Mesendoderm (in vitro differentiated cells): ENCODE measurements around the gene PRDM16.
A peak's percentile ranks its signal among the peaks of the same experiment; 100 is the strongest.
"Not testable (repeated sequence)": the region's sequence is repeated elsewhere in the genome, so short reads cannot be mapped to it uniquely, and the experiment has no call there.

Experiments
- DNase-seq: peaks from one replicate; pipeline ENCODE4 v3.0.0; 2013
- H2AK5ac ChIP-seq: 2 replicates; pipeline ENCODE4 v1.6.1; 2013; ENCODE audit warnings: low read length, inconsistent platforms
- H2BK120ac ChIP-seq: 2 replicates; pipeline ENCODE4 v1.6.1; 2013; ENCODE audit warnings: low read depth, mild to moderate bottlenecking, low read length, moderate library complexity, mixed read lengths
- H2BK15ac ChIP-seq: replicated peaks from 2 replicates; pipeline ENCODE4 v1.6.1; 2013; ENCODE audit warnings: low read depth, mild to moderate bottlenecking, moderate library complexity
- H2BK5ac ChIP-seq: 2 replicates; pipeline ENCODE4 v1.6.1; 2013; ENCODE audit warnings: low read length, inconsistent platforms
- H3K18ac ChIP-seq: 2 replicates; pipeline ENCODE4 v1.6.1; 2013; ENCODE audit warnings: mild to moderate bottlenecking, low read length, mixed read lengths
- H3K23ac ChIP-seq: one replicate; pipeline ENCODE4 v1.6.1; 2013; ENCODE audit warnings: low read length
- H3K27ac ChIP-seq: 2 replicates; pipeline ENCODE4 v1.5.1; 2013; ENCODE audit warnings: low read depth, mild to moderate bottlenecking, inconsistent platforms, low read length, moderate library complexity
- H3K27me3 ChIP-seq: 2 replicates; pipeline ENCODE4 v1.6.1; 2013; ENCODE audit warnings: low read length, control low read depth, mild to moderate bottlenecking, inconsistent platforms; ENCODE audit not compliant: insufficient read depth, poor library complexity
- H3K36me3 ChIP-seq: 2 replicates; pipeline ENCODE4 v1.6.1; 2013; ENCODE audit warnings: low read length, inconsistent platforms; ENCODE audit not compliant: control insufficient read depth, insufficient read depth
- H3K4ac ChIP-seq: one replicate; pipeline ENCODE4 v1.6.1; 2013; ENCODE audit warnings: low read depth, mild to moderate bottlenecking, low read length, moderate library complexity
- H3K4me1 ChIP-seq: 2 replicates; pipeline ENCODE4 v1.6.1; 2013; ENCODE audit warnings: low read depth, low read length, inconsistent platforms; ENCODE audit not compliant: control insufficient read depth
- H3K4me2 ChIP-seq: 2 replicates; pipeline ENCODE4 v1.6.1; 2013; ENCODE audit warnings: low read length
- H3K4me3 ChIP-seq: 2 replicates; pipeline ENCODE4 v1.5.1; 2013; ENCODE audit warnings: mild to moderate bottlenecking, low read length
- H3K56ac ChIP-seq: one replicate; pipeline ENCODE4 v1.6.1; 2013; ENCODE audit warnings: low read length
- H3K79me1 ChIP-seq: 2 replicates; pipeline ENCODE4 v1.6.1; 2013; ENCODE audit warnings: low read length, inconsistent platforms
- H3K79me2 ChIP-seq: 2 replicates; pipeline ENCODE4 v1.6.1; 2013; ENCODE audit warnings: mild to moderate bottlenecking, low read length; ENCODE audit not compliant: control insufficient read depth, insufficient read depth
- H3K9ac ChIP-seq: 2 replicates; pipeline ENCODE4 v1.6.1; 2013; ENCODE audit warnings: low read length, inconsistent platforms
- H4K5ac ChIP-seq: one replicate; pipeline ENCODE4 v1.6.1; 2013; ENCODE audit warnings: low read length
- H4K8ac ChIP-seq: one replicate; pipeline ENCODE4 v1.6.1; 2013; ENCODE audit warnings: low read depth, mild to moderate bottlenecking, control low read depth, low read length, moderate library complexity
- WGBS: extraction: QIAGEN DNeasy Blood & Tissue Kit; methylation state at CpG from one replicate; pipeline ENCODE4 v1.1.7; 2013; ENCODE audit warnings: low lambda C conversion rate, missing lambda C conversion rate; ENCODE audit not compliant: insufficient coverage; ENCODE audit errors: extremely low coverage; 5-methylcytosine and 5-hydroxymethylcytosine counted together

Gene PRDM16

DNA sequence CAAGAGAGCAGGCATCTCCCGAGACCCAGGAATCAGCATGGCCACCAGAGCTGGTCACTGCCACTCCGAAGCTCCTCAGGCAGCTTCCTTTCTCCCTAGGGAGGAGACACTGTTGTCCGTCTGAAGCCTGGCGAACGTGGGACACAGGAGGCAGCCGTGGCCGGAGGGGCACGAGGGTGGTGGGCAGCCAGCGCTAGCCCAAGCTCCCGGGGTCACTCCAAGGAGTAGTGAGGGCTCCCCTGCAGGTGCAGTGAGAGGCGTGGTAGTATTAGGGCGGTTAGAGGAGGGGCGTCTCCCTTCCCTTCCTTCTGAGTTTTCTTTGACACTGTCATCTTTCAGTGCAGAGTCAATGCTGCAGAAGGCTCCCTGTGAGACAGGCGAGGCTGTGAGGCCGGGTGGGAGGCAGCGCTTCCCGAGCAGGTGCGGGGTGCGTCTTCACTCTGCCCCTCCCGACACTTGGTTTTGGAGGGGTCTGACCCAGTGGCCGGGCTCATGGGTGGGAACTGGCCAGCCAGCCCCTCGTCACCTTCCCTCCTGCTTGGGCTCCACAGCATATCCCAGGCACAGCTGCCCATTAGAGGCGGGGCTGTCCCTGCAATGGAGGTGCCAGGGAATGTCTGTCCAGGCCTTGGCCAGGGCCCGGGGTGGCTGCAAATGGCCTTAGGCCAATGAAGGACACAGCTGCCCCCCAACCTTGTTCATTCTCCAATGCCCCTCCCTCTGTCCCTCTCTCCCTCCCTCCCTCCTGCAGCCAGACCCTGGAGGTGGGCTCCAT, 213.8 kb downstream of the PRDM16 start:
- WGBS = no CpG with 5 or more reads among the region's 24 CpGs
- H2BK15ac ChIP-seq = no peak overlapping the region
- H3K36me3 ChIP-seq = no peaks in the 10 kb centered on the region
- H4K8ac ChIP-seq = no peak overlapping the region
- no peaks in the 10 kb centered on the region for H3K27me3 ChIP-seq
- no peak overlapping the region for H2BK120ac ChIP-seq
- no peak overlapping the region for H2BK5ac ChIP-seq
- H3K9ac ChIP-seq = no peak overlapping the region
- H3K4me3 ChIP-seq = no peak overlapping the region
- no peaks in the 10 kb centered on the region for H3K79me2 ChIP-seq
- H3K27ac ChIP-seq = no peak overlapping the region
- no peaks in the 10 kb centered on the region for H3K79me1 ChIP-seq
- H4K5ac ChIP-seq = no peak overlapping the region
- no peak overlapping the region for H3K56ac ChIP-seq
- no peaks in the 10 kb centered on the region for H3K4me1 ChIP-seq
- H3K18ac ChIP-seq = no peak overlapping the region
- no peak overlapping the region for H2AK5ac ChIP-seq
- no peak overlapping the region for H3K23ac ChIP-seq
- no peak overlapping the region for H3K4ac ChIP-seq
- no peak overlapping the region for H3K4me2 ChIP-seq
- no peak for DNase-seq

DNA sequence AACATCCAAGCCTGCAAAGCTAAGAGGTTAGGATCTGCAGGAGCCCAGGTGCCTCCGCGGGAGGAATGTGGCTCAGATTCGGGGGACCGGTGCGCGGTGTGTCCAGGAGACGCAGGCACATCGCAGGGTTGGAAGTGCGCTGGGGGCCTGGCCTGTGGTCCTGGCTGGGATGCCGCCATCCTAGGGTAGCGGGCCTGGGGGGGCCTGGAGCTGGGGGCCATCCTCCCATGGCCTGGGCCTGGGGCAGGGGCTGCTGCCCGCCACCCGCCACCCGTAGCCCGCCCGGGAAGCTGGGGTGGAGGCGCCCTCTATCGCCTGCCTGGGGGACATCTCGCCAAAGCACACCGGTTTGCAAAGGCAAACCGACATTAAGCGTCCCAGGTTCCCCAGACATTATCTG, 214.8 kb downstream of the PRDM16 start:
- H3K36me3 ChIP-seq = no peaks in the 10 kb centered on the region
- no peaks in the 10 kb centered on the region for H3K79me2 ChIP-seq
- H3K27me3 ChIP-seq = no peaks in the 10 kb centered on the region
- H2BK15ac ChIP-seq = no peak overlapping the region
- no peak overlapping the region for H3K4me2 ChIP-seq
- H4K8ac ChIP-seq = no peak overlapping the region
- no peak overlapping the region for H2BK120ac ChIP-seq
- DNase-seq = peak; percentile 38
- H3K79me1 ChIP-seq = no peaks in the 10 kb centered on the region
- H3K23ac ChIP-seq = no peak overlapping the region
- no peak overlapping the region for H3K56ac ChIP-seq
- H3K18ac ChIP-seq = no peak overlapping the region
- no peak overlapping the region for H3K9ac ChIP-seq
- no peaks in the 10 kb centered on the region for H3K4me1 ChIP-seq
- H2AK5ac ChIP-seq = no peak overlapping the region
- no peak overlapping the region for H4K5ac ChIP-seq
- H2BK5ac ChIP-seq = no peak overlapping the region
- H3K4me3 ChIP-seq = no peak overlapping the region
- WGBS = no CpG with 5 or more reads among the region's 22 CpGs
- no peak overlapping the region for H3K4ac ChIP-seq
- no peak overlapping the region for H3K27ac ChIP-seq

DNA sequence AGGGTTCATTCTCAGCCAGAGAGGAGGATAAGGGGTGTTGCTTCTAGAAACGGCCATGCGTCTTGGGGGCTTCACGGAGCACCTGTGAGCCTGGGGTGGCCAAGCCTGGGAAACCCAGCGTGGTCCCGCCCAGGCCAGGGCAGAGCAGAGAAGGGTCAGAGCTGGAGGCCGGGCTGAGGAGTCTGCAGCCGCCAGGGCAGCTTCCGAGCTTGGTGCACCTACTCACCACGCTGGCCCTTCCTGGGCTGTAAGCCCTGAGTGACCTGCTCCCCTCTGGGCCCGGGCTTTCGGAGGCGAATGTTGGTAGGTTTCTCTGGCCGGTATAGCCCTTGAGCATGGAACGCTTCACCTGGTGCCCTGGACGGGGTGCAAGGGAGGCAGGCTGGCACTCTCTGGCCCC, 215.7 kb downstream of the PRDM16 start:
- H3K56ac ChIP-seq = no peak overlapping the region
- no peaks in the 10 kb centered on the region for H3K79me1 ChIP-seq
- no peak overlapping the region for H3K9ac ChIP-seq
- no CpG with 5 or more reads among the region's 15 CpGs for WGBS
- no peak overlapping the region for H3K18ac ChIP-seq
- no peak overlapping the region for H4K5ac ChIP-seq
- no peak overlapping the region for H3K27ac ChIP-seq
- no peak for DNase-seq
- H3K4ac ChIP-seq = no peak overlapping the region
- no peak overlapping the region for H2BK5ac ChIP-seq
- H2AK5ac ChIP-seq = no peak overlapping the region
- H3K36me3 ChIP-seq = no peaks in the 10 kb centered on the region
- no peak overlapping the region for H3K23ac ChIP-seq
- no peak overlapping the region for H2BK15ac ChIP-seq
- no peak overlapping the region for H3K4me2 ChIP-seq
- H3K27me3 ChIP-seq = no peaks in the 10 kb centered on the region
- no peak overlapping the region for H3K4me3 ChIP-seq
- H4K8ac ChIP-seq = no peak overlapping the region
- H2BK120ac ChIP-seq = no peak overlapping the region
- H3K4me1 ChIP-seq = no peaks in the 10 kb centered on the region
- no peaks in the 10 kb centered on the region for H3K79me2 ChIP-seq

- Histone ChIP-seq H3K27ac (no peak overlapping the region), H3K36me3 (no peaks in the 10 kb centered on the region), H3K4me2 (no peak overlapping the region), H3K27me3 (no peaks in the 10 kb centered on the region), H4K8ac (no peak overlapping the region), H3K79me2 (no peaks in the 10 kb centered on the region), H3K23ac (no peak overlapping the region), H3K4me3 (no peak overlapping the region), H3K4me1 (no peaks in the 10 kb centered on the region), H4K5ac (no peak overlapping the region), H2BK15ac (no peak overlapping the region), H2AK5ac (no peak overlapping the region), H3K18ac (no peak overlapping the region), H2BK5ac (no peak overlapping the region), H2BK120ac (no peak overlapping the region), H3K56ac (peak overlapping the region; percentile 15), H3K79me1 (no peaks in the 10 kb centered on the region), H3K9ac (no peak overlapping the region), H3K4ac (no peak overlapping the region)
- no CpG with 5 or more reads among the region's 19 CpGs for WGBS
- DNase-seq = no peak
These were observed 216.2 kb downstream of the PRDM16 start for GRCh38 chr1:3285106-3285740.

DNA sequence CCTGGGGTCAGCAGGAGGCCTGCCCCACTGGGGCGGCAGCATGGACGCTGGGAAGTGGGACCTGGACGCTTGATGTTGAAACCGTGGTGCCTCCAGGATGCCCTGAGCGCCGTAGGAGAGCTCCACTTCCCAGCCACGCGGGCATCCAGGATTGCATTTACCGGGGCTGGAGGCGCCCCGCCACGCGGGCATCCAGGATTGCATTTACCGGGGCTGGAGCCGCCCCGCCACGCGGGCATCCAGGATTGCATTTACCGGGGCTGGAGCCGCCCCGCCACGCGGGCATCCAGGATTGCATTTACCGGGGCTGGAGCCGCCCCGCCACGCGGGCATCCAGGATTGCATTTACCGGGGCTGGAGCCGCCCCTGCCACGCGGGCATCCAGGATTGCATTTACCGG, 218.1 kb downstream of the PRDM16 start:
- not testable (repeated sequence) for H4K8ac ChIP-seq, H3K79me1 ChIP-seq, H3K18ac ChIP-seq, H3K36me3 ChIP-seq, H3K27ac ChIP-seq, H3K79me2 ChIP-seq, H4K5ac ChIP-seq, H2AK5ac ChIP-seq, H3K4me1 ChIP-seq, H3K4ac ChIP-seq, H3K4me2 ChIP-seq, H3K56ac ChIP-seq, H2BK5ac ChIP-seq, H3K9ac ChIP-seq, H2BK120ac ChIP-seq, H3K23ac ChIP-seq, H2BK15ac ChIP-seq, H3K4me3 ChIP-seq, H3K27me3 ChIP-seq, DNase-seq
- WGBS = no CpG with 5 or more reads among the region's 33 CpGs
